Measurements from ENCODE around the gene PTMS.
A peak's percentile ranks its signal among the peaks of the same experiment; 100 is the strongest.

Gene PTMS

GRCh38 chr12:6773590-6774351 lies 7.6 kb downstream of the PTMS start:
- no peak overlapping the region for H3K27ac ChIP-seq
- CTCF ChIA-PET, result interaction anchor here (0.6 to 1.3 kb wide), 4 partner anchors 20 to 62 kb away, joined by 3 to 6 read pairs (median 4); partner anchors contain the start of gene MLF2
- DNase-seq (ENCODE audit: low spot score), result no peak
- TF ChIP-seq, protein P1, sequence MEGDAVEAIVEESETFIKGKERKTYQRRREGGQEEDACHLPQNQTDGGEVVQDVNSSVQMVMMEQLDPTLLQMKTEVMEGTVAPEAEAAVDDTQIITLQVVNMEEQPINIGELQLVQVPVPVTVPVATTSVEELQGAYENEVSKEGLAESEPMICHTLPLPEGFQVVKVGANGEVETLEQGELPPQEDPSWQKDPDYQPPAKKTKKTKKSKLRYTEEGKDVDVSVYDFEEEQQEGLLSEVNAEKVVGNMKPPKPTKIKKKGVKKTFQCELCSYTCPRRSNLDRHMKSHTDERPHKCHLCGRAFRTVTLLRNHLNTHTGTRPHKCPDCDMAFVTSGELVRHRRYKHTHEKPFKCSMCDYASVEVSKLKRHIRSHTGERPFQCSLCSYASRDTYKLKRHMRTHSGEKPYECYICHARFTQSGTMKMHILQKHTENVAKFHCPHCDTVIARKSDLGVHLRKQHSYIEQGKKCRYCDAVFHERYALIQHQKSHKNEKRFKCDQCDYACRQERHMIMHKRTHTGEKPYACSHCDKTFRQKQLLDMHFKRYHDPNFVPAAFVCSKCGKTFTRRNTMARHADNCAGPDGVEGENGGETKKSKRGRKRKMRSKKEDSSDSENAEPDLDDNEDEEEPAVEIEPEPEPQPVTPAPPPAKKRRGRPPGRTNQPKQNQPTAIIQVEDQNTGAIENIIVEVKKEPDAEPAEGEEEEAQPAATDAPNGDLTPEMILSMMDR (conservative IDR thresholded peaks at IDR 0.05; ENCODE audit: low read depth), result no peak
- POLR2A ChIA-PET (ENCODE audit: low non-redundant PET), result interaction anchor here (0.6 to 1.1 kb wide), 2 partner anchors 50 to 156 kb away, joined by 3 read pairs; partner anchors contain the start of gene COPS7A

DNA sequence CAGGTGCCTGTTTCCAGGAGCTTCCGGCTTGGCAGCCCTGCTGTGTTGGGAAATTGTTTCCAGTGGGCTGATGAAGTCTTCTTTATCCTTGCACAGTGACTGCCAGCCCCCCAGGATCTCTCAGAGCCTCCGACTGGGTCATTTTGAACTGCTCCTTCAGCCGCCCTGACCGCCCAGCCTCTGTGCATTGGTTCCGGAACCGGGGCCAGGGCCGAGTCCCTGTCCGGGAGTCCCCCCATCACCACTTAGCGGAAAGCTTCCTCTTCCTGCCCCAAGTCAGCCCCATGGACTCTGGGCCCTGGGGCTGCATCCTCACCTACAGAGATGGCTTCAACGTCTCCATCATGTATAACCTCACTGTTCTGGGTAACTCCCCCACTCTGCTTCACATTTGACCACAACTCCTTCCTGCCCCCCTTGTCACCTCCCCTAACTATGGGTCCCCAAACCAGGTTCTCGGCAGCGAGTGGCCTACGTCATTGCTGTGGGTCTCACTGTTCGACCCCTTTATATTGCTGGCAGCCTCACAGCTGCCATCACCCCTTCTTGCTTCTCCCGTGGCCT lies 8.4 kb downstream of the PTMS start:
- POLR2A ChIA-PET (ENCODE audit: low non-redundant PET), result interaction anchor here (1.1 kb wide), 1 partner anchor 51 kb away, joined by 3 read pairs; the partner anchor contains the start of gene COPS7A
- DNase-seq (ENCODE audit: low spot score), result no peak
- TF ChIP-seq, protein P1 (conservative IDR thresholded peaks at IDR 0.05; ENCODE audit: low read depth), result no peak
- CTCF ChIA-PET, result interaction anchor here (0.6 to 1.3 kb wide), 4 partner anchors 21 to 110 kb away, joined by 3 to 6 read pairs (median 3); partner anchors contain the start of gene MLF2
- no peak overlapping the region for H3K27ac ChIP-seq

DNA sequence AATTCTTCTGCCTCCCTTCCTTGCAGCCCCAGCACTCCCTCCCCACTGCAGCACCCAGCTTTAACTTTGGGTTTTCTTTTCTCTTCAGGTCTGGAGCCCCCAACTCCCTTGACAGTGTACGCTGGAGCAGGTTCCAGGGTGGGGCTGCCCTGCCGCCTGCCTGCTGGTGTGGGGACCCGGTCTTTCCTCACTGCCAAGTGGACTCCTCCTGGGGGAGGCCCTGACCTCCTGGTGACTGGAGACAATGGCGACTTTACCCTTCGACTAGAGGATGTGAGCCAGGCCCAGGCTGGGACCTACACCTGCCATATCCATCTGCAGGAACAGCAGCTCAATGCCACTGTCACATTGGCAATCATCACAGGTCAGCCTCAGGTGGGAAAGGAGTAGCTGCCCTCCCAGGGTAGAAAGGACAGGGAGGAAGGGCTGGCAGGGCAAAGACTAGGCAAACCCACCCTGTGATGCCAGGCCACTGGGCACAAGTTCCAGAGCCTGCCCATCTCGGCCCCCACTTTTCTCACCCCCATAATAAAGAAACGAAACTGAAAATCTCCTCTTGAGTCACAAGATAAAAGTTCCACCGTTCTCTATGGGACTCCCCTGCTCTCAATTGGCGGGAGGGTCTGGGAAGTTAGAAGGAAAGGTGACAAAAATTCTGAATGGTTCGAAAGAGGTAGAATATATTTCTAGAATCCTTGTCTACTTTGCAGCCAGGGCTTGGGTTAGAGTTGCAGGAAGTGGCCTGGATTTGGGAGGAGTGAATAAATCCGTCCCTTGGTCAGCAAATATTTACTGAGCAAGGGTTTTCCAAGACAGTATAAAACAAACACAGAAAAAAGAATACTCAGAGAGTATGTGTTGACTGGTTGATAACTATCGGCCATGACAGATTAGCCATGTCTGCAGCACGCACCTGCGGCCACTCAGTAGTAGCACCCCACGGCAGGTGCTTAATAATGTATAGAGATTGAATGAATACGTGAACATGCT lies 9.3 kb downstream of the PTMS start:
- TF ChIP-seq, protein P1 (conservative IDR thresholded peaks at IDR 0.05; ENCODE audit: low read depth), result no peak
- CTCF ChIA-PET, result interaction anchor here (1.0 to 1.3 kb wide), 2 partner anchors 22 to 53 kb away, joined by 3 to 6 read pairs; partner anchors contain the start of gene MLF2
- DNase-seq (ENCODE audit: low spot score), result no peak
- H3K27ac ChIP-seq, result no peak overlapping the region
- POLR2A ChIA-PET (ENCODE audit: low non-redundant PET), result interaction anchor here (1.1 kb wide), 1 partner anchor 52 kb away, joined by 3 read pairs; the partner anchor contains the start of gene COPS7A

- POLR2A ChIA-PET (ENCODE audit: low non-redundant PET), result interaction anchor here (1.2 kb wide), 1 partner anchor 10 kb away, joined by 3 read pairs; no protein-coding TSS in a partner anchor
- CTCF ChIA-PET, result interaction anchor here (0.6 to 0.8 kb wide), 3 partner anchors 14 to 114 kb away, joined by 3 to 4 read pairs (median 4); no protein-coding TSS in a partner anchor
- H3K27ac ChIP-seq, result no peak overlapping the region
- TF ChIP-seq, protein P1 (conservative IDR thresholded peaks at IDR 0.05; ENCODE audit: low read depth), result no peak
- DNase-seq (ENCODE audit: low spot score), result no peak
Measured at GRCh38 chr12:6777386-6777785, 11.2 kb downstream of the PTMS start.

DNA sequence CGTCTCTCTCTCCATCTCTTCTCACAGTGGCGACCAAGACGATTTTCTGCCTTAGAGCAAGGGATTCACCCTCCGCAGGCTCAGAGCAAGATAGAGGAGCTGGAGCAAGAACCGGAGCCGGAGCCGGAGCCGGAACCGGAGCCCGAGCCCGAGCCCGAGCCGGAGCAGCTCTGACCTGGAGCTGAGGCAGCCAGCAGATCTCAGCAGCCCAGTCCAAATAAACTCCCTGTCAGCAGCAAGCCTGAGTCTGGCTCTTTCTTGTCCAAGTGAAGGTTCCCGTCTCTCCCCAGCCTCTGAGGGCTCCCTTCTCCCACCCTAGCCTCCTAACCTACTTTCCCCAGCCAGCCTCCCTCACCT lies 12.0 kb downstream of the PTMS start:
- DNase-seq (ENCODE audit: low spot score), result no peak
- TF ChIP-seq, protein P1 (conservative IDR thresholded peaks at IDR 0.05; ENCODE audit: low read depth), result no peak
- POLR2A ChIA-PET (ENCODE audit: low non-redundant PET), result interaction anchor here (1.2 kb wide), 1 partner anchor 11 kb away, joined by 3 read pairs; no protein-coding TSS in a partner anchor
- CTCF ChIA-PET, result interaction anchor here (0.5 to 1.6 kb wide), 7 partner anchors 15 to 294 kb away, joined by 3 to 10 read pairs (median 5); no protein-coding TSS in a partner anchor
- H3K27ac ChIP-seq, result peak overlapping the region; percentile 42
